Measurements from ENCODE around the gene FBXL7. TPM values are rescaled to one million over a fixed set of nuclear protein-coding genes. Genes with fewer than 3 reads are reported as not detected.

Gene FBXL7
- total RNA-seq, 1 experiment from 2014 or later: not detected

- Histone ChIP-seq H3K27ac (ENCODE audit: low read length) (no peak overlapping the region), H3K27me3 (ENCODE audit: control insufficient read depth, insufficient read depth, low read length) (no peaks in the 10 kb centered on the region), H3K9me3 (ENCODE audit: control insufficient read depth, insufficient read depth, low read depth, low read length) (no peaks in the 10 kb centered on the region), H3K4me3 (ENCODE audit: low read depth in 2 of 2, low read length in 2 of 2) (no peak overlapping the region), H3K4me1 (ENCODE audit: control insufficient read depth, insufficient read depth, low read length) (no peaks in the 10 kb centered on the region), H3K36me3 (ENCODE audit: control insufficient read depth, insufficient read depth, low read length) (no peaks in the 10 kb centered on the region)
- no TSS peak for BruUV-seq (replicated peaks)
- in situ Hi-C loops (cut with HindIII; ENCODE audit: low pct_unique_long_range_greater_than_20kb, low sequenced_read_pairs): no loop called here
- DNase-seq (ENCODE audit: low read depth, low spot score): no peak
- CTCF ChIA-PET: no interaction called here
- intact Hi-C loops (cut with micrococcal nuclease; ENCODE audit: unreplicated experiment): no loop called here
- no peak for TF ChIP-seq CTCF (IDR thresholded peaks at IDR 0.05)
- TF ChIP-seq SIN3A (IDR thresholded peaks at IDR 0.05; ENCODE audit: borderline replicate concordance, insufficient read depth, low read depth, low read length): no peak
- TF ChIP-seq POLR2AphosphoS5 (IDR thresholded peaks at IDR 0.05; ENCODE audit: low read depth, low read length): no peak
- no peak for TF ChIP-seq REST (IDR thresholded peaks at IDR 0.05; ENCODE audit: insufficient read depth in 1 of 2, low read depth in 2 of 2, low read length in 1 of 2)
- no peak for TF ChIP-seq TCF7L2 (IDR thresholded peaks at IDR 0.05; ENCODE audit: low read depth, low read length)
- POLR2A ChIA-PET: no interaction called here
- ATAC-seq: no peak
Measured at GRCh38 chr5:15558240-15558639, 58.3 kb downstream of the FBXL7 start.

- Histone ChIP-seq H3K27me3 (ENCODE audit: control insufficient read depth, insufficient read depth, low read length) (no peaks in the 10 kb centered on the region), H3K4me1 (ENCODE audit: control insufficient read depth, insufficient read depth, low read length) (no peaks in the 10 kb centered on the region), H3K4me3 (ENCODE audit: low read depth in 2 of 2, low read length in 2 of 2) (no peak overlapping the region), H3K36me3 (ENCODE audit: control insufficient read depth, insufficient read depth, low read length) (no peaks in the 10 kb centered on the region), H3K9me3 (ENCODE audit: control insufficient read depth, insufficient read depth, low read depth, low read length) (no peaks in the 10 kb centered on the region), H3K27ac (ENCODE audit: low read length) (no peak overlapping the region)
- in situ Hi-C loops (cut with HindIII; ENCODE audit: low pct_unique_long_range_greater_than_20kb, low sequenced_read_pairs) (no loop called here), intact Hi-C loops (cut with micrococcal nuclease; ENCODE audit: unreplicated experiment) (no loop called here)
- no TSS peak for BruUV-seq (replicated peaks)
- no peak for TF ChIP-seq SIN3A (IDR thresholded peaks at IDR 0.05; ENCODE audit: borderline replicate concordance, insufficient read depth, low read depth, low read length)
- no peak for TF ChIP-seq TCF7L2 (IDR thresholded peaks at IDR 0.05; ENCODE audit: low read depth, low read length)
- TF ChIP-seq POLR2AphosphoS5 (IDR thresholded peaks at IDR 0.05; ENCODE audit: low read depth, low read length): no peak
- no peak for TF ChIP-seq REST (IDR thresholded peaks at IDR 0.05; ENCODE audit: insufficient read depth in 1 of 2, low read depth in 2 of 2, low read length in 1 of 2)
- TF ChIP-seq CTCF (IDR thresholded peaks at IDR 0.05): no peak
- ATAC-seq: no peak
- POLR2A ChIA-PET: no interaction called here
- CTCF ChIA-PET: no interaction called here
- no peak for DNase-seq (ENCODE audit: low read depth, low spot score)
Measured at GRCh38 chr5:15558681-15559080, 58.7 kb downstream of the FBXL7 start.

Data from Panc1 (cell line).